DMS79 (cell line): ENCODE results near the gene LPP.
"Not testable (repeated sequence)": the region's sequence is repeated elsewhere in the genome, so short reads cannot be mapped to it uniquely, and the experiment has no call there.

Source experiments
- DNase-seq: peaks from one replicate; lab custom pipeline; 2025; lab: John Stamatoyannopoulos, UW

The LPP gene

GRCh38 chr3:188683032-188683521 lies 529.1 kb downstream of the LPP start:
- DNase-seq = no peak

GRCh38 chr3:188684276-188684675 lies 530.3 kb downstream of the LPP start:
- DNase-seq = no peak

- no peak for DNase-seq
Measured at GRCh38 chr3:188685789-188686188, 531.8 kb downstream of the LPP start.

GRCh38 chr3:188686324-188686723 lies 532.4 kb downstream of the LPP start:
- no peak for DNase-seq

GRCh38 chr3:188687389-188687788 lies 533.4 kb downstream of the LPP start:
- DNase-seq = no peak

GRCh38 chr3:188689101-188689574 lies 535.2 kb downstream of the LPP start:
- DNase-seq = no peak

- DNase-seq = no peak
Measured at GRCh38 chr3:188690064-188690463, 536.1 kb downstream of the LPP start.

- no peak for DNase-seq
Measured at GRCh38 chr3:188691004-188691403, 537.0 kb downstream of the LPP start.

- DNase-seq = no peak
Measured at GRCh38 chr3:188691665-188692064, 537.7 kb downstream of the LPP start.

- DNase-seq = no peak
Measured at GRCh38 chr3:188692700-188693099, 538.7 kb downstream of the LPP start.

- DNase-seq = no peak
Measured at GRCh38 chr3:188693435-188693834, 539.5 kb downstream of the LPP start.

- no peak for DNase-seq
Measured at GRCh38 chr3:188695241-188695640, 541.3 kb downstream of the LPP start.

GRCh38 chr3:188697127-188697526 lies 543.2 kb downstream of the LPP start:
- no peak for DNase-seq

- no peak for DNase-seq
Measured at GRCh38 chr3:188698436-188698835, 544.5 kb downstream of the LPP start.

- DNase-seq = no peak
Measured at GRCh38 chr3:188700501-188700900, 546.5 kb downstream of the LPP start.

- DNase-seq = no peak
Measured at GRCh38 chr3:188700918-188701317, 547.0 kb downstream of the LPP start.

GRCh38 chr3:188701485-188701969 lies 547.6 kb downstream of the LPP start:
- DNase-seq = no peak

GRCh38 chr3:188702028-188702427 lies 548.1 kb downstream of the LPP start:
- not testable (repeated sequence) for DNase-seq

- DNase-seq = no peak
Measured at GRCh38 chr3:188706176-188706575, 552.2 kb downstream of the LPP start.

- no peak for DNase-seq
Measured at GRCh38 chr3:188706599-188706998, 552.6 kb downstream of the LPP start.

GRCh38 chr3:188707381-188708288 lies 553.7 kb downstream of the LPP start:
- no peak for DNase-seq

- DNase-seq = no peak
Measured at GRCh38 chr3:188711881-188712247, 557.9 kb downstream of the LPP start.

GRCh38 chr3:188712248-188712924 lies 558.4 kb downstream of the LPP start:
- peak; percentile 50 for DNase-seq
